Transverse colon (tissue), 4 donors: ENCODE results near the gene AXIN1. TPM values are rescaled to one million over a fixed set of nuclear protein-coding genes. Genes with fewer than 3 reads are reported as not detected.

Source experiments
- DNase-seq: peaks from one replicate; pipeline ENCODE4 v3.0.0-alpha.2; 2019
- H3K27ac ChIP-seq, 4 donors: fragments of 200-600 bp; sonication (generic); 2 replicates each; pipeline ENCODE4 v1.5.1; 2016 to 2018; ENCODE audit warnings: inconsistent platforms in 4 of 4
- H3K27me3 ChIP-seq: fragments of 200-600 bp; sonication (generic); 2 replicates; pipeline ENCODE4 v1.5.1; 2017; ENCODE audit warnings: inconsistent platforms
- H3K36me3 ChIP-seq, 4 donors: fragments of 200-600 bp; sonication (generic); 2 replicates each; pipeline ENCODE4 v1.5.1; 2017 to 2019; ENCODE audit warnings: inconsistent platforms in 4 of 4
- H3K4me1 ChIP-seq, 4 donors: fragments of 200-600 bp; sonication (generic); 2 replicates each; pipeline ENCODE4 v1.5.1; 2017 to 2020; ENCODE audit warnings: inconsistent platforms in 4 of 4
- H3K4me3 ChIP-seq, 4 donors: fragments of 200-600 bp; sonication (generic); 1 replicate in 1 of 4; 2 replicates in 3 of 4; pipeline versions ENCODE4 v1.5.1 to v1.6.1; 2017 to 2019; ENCODE audit warnings: inconsistent platforms in 4 of 4
- H3K9me3 ChIP-seq, 2 donors: fragments of 200-600 bp; sonication (generic); 2 replicates each; pipeline ENCODE4 v1.5.1; 2017 to 2019; ENCODE audit warnings: inconsistent platforms in 2 of 2
- EP300 ChIP-seq: sonication (generic); formaldehyde crosslinking; IDR thresholded peaks from one replicate; pipeline ENCODE4 v1.6.1; 2017; ENCODE audit warnings: antibody characterized with exemption, low read depth
- POLR2A ChIP-seq: fragments of 450-650 bp; IDR thresholded peaks from one replicate; pipeline ENCODE4 v1.6.1; 2016; ENCODE audit warnings: antibody characterized with exemption, mild to moderate bottlenecking, moderate library complexity
- POLR2AphosphoS5 ChIP-seq, 3 donors: sonication (generic); formaldehyde crosslinking; IDR thresholded peaks; one replicate each; pipeline ENCODE4 v1.6.1; 2016; ENCODE audit warnings: antibody characterized with exemption in 3 of 3
- WGBS, 2 donors: methylation state at CpG; one replicate each; pipeline ENCODE4 v1.1.5; 2018; ENCODE audit warnings: low coverage in 1 of 2; 5-methylcytosine and 5-hydroxymethylcytosine counted together
- in situ Hi-C, 4 donors: fragments of 200-750 bp; cut with MboI; loops; one replicate each; pipeline versions ENCODE4 v1.15.0 to v1.15.1; 2017; ENCODE audit warnings: low sequenced_read_pairs in 3 of 4, low pct_ligation_motif_present in 1 of 4, low pct_unique_long_range_greater_than_20kb in 1 of 4
- intact Hi-C: fragments of 100-400 bp; cut with DNase I; formaldehyde crosslinking; loops from one replicate; pipeline ENCODE4 v1.15.1; 2023; ENCODE audit warnings: low total_unique reads
- total RNA-seq, 4 donors: library from RNA; depleted of rRNA; stranded (reverse); fragments of >200 nt; gene quantifications; one replicate each; pipeline ENCODE4 v1.1.0, GENCODE V29; 2016
- TF ChIP-seq, protein P1 (sequence below), 5 experiments: fragments of 200-600 bp in 3 of 5; fragments of 450-650 bp in 2 of 5; sonication (generic) in 3 of 5; IDR thresholded peaks; 1 replicate in 2 of 5; 2 replicates in 3 of 5; pipeline ENCODE4 v1.5.1; 2016 to 2017; ENCODE audit warnings: antibody characterized with exemption in 5 of 5, inconsistent platforms in 3 of 5, mild to moderate bottlenecking in 2 of 5, moderate library complexity in 1 of 5

Gene AXIN1
- total RNA-seq, 4 donors from 2014 or later, result 41.4 to 73.7 (median 58.7) TPM

- Histone ChIP-seq H3K36me3 (no peaks in the 10 kb centered on the region), H3K4me1 (peaks cover 11 to 29% (median 19%) of the 10 kb centered on the region in 4 donors), H3K27me3 (peaks cover 58% of the 10 kb centered on the region), H3K27ac (no peak overlapping the region), H3K4me3 (no peak overlapping the region), H3K9me3 (no peaks in the 10 kb centered on the region)
- DNase-seq, result no peak
- TF ChIP-seq POLR2AphosphoS5 (IDR thresholded peaks at IDR 0.05) (no peak), POLR2A (no peak), EP300 (no peak)
- TF ChIP-seq, protein P1, sequence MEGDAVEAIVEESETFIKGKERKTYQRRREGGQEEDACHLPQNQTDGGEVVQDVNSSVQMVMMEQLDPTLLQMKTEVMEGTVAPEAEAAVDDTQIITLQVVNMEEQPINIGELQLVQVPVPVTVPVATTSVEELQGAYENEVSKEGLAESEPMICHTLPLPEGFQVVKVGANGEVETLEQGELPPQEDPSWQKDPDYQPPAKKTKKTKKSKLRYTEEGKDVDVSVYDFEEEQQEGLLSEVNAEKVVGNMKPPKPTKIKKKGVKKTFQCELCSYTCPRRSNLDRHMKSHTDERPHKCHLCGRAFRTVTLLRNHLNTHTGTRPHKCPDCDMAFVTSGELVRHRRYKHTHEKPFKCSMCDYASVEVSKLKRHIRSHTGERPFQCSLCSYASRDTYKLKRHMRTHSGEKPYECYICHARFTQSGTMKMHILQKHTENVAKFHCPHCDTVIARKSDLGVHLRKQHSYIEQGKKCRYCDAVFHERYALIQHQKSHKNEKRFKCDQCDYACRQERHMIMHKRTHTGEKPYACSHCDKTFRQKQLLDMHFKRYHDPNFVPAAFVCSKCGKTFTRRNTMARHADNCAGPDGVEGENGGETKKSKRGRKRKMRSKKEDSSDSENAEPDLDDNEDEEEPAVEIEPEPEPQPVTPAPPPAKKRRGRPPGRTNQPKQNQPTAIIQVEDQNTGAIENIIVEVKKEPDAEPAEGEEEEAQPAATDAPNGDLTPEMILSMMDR (IDR thresholded peaks at IDR 0.05), result no peak
- intact Hi-C loops (no loop called here), in situ Hi-C loops (no loop called here)
- 75% methylated on average over 7 of the region's 7 CpGs; no CpG with 5 or more reads in 1 of the 2 donors for WGBS, 2 donors
Observed at GRCh38 chr16:279531-279930, 73.0 kb downstream of the AXIN1 start.

DNA sequence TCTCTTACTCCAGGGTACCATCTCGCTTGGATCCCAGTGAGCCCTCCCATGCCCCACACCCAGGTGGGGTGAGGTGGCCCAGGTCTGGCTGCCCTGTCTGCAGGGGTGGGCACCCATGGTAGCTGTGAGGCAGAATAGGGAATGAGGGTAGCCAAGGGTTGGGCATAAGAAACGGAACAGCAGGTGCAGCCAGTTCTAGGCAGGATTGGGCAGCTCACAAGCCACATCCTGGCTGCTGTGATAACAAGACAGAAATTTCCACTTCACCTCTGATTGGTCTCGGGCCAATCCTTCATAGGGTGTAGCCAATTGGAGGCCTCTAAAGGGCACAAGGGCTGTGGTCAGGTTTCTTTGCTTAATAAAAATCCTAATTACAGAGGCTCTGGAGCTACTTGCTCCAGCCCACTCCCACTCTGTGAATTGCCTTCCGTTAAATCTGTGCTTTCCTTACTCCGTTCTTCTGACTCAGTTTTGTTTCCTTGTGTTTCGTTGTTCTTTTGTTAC is 73.6 kb downstream of the AXIN1 start:
- intact Hi-C loops (no loop called here), in situ Hi-C loops (no loop called here)
- TF ChIP-seq POLR2A, result no peak
- no peak for TF ChIP-seq POLR2AphosphoS5 (IDR thresholded peaks at IDR 0.05)
- no peak for TF ChIP-seq EP300
- TF ChIP-seq, protein P1 (IDR thresholded peaks at IDR 0.05), result no peak
- Histone ChIP-seq H3K4me3 (no peak overlapping the region), H3K4me1 (peaks cover 11 to 36% (median 19%) of the 10 kb centered on the region in 4 donors), H3K9me3 (no peaks in the 10 kb centered on the region), H3K27ac (no peak overlapping the region), H3K36me3 (no peaks in the 10 kb centered on the region), H3K27me3 (peaks cover 63% of the 10 kb centered on the region)
- DNase-seq, result no peak
- WGBS, 2 donors, result 51 to 52% methylated on average over 6 of the region's 6 CpGs

DNA sequence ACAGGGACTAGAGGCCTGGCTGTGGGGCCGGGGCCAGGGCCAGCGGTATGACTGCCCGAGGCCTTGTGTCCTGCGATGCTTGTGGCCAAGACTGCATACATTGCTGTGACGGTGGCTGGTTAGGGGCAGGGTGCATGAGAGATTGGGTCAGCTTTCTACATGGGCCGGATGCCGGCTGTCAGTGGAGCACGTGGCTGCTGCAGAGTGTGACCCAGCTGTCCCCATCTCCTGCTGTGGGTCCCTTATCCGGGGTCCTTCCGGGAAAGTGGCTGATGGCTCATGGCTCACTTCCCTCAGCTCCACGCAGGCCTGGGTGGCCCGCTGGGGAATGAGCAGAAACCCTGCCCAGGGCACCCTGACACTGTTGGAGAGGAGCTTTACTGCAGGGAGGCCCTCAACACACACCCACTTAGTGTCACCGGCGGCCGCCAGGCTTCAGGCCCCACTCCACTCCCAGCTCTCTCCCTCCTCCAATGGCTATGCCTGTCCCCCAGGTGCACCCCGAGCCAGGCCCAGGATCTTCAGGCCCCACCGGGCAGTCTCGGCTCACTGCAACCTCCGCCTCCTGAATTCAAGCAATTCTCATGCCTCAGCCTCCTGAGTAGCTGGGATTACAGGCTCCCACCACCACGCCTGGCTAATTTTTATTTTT is 76.0 kb downstream of the AXIN1 start:
- DNase-seq, result no peak
- WGBS, 2 donors, result 71 to 75% methylated on average over 5 to 20 of the region's 20 CpGs
- Histone ChIP-seq H3K4me1 (peaks cover 11 to 35% (median 26%) of the 10 kb centered on the region in 4 donors), H3K36me3 (no peaks in the 10 kb centered on the region), H3K9me3 (no peaks in the 10 kb centered on the region), H3K27ac (no peak overlapping the region), H3K27me3 (peaks cover 44% of the 10 kb centered on the region), H3K4me3 (no peak overlapping the region)
- intact Hi-C loops (no loop called here), in situ Hi-C loops (no loop called here)
- no peak for TF ChIP-seq EP300
- no peak for TF ChIP-seq POLR2AphosphoS5 (IDR thresholded peaks at IDR 0.05)
- TF ChIP-seq POLR2A, result no peak
- TF ChIP-seq, protein P1 (IDR thresholded peaks at IDR 0.05), result no peak

- intact Hi-C loops (no loop called here), in situ Hi-C loops (no loop called here)
- H3K9me3 ChIP-seq, result no peaks in the 10 kb centered on the region
- no peak for DNase-seq
- 2% methylated on average over 35 of the region's 56 CpGs; no CpG with 5 or more reads in 1 of the 2 donors for WGBS, 2 donors
- TF ChIP-seq EP300 (no peak), POLR2AphosphoS5 (IDR thresholded peaks at IDR 0.05) (no peak), POLR2A (no peak)
- TF ChIP-seq, protein P1 (IDR thresholded peaks at IDR 0.05), result no peak
- peaks cover 8 to 27% (median 22%) of the 10 kb centered on the region in 4 donors for H3K4me1 ChIP-seq
- peak within 1 kb of the TSS; percentile 17 to 61 (median 39) for H3K4me3 ChIP-seq
- no peaks in the 10 kb centered on the region for H3K36me3 ChIP-seq
- H3K27ac ChIP-seq, result peak within 1 kb of the TSS in 1 of 4 donors; percentile 14
- peaks cover 37% of the 10 kb centered on the region for H3K27me3 ChIP-seq
Observed at GRCh38 chr16:275786-276232, 76.7 kb downstream of the AXIN1 start, which contains the start of gene RGS11. Gene RGS11, minus strand, starts transcription at chr16:275944. Its CDS starts 33 bp downstream, at chr16:275911.
